CD4-positive, alpha-beta T cell treated with Interleukin-1 beta for 1 hour (primary cell): ENCODE measurements around the gene OOSP1.
"Not testable (repeated sequence)": the region's sequence is repeated elsewhere in the genome, so short reads cannot be mapped to it uniquely, and the experiment has no call there.

ENCODE experiments used
- DNase-seq, 2 donors: peaks; one replicate each; pipeline ENCODE4 v3.0.0-alpha.2; 2020 to 2022

Gene OOSP1

GRCh38 chr11:59962107-59962482 lies 23.9 kb downstream of the OOSP1 start:
- DNase-seq, result no peak

DNA sequence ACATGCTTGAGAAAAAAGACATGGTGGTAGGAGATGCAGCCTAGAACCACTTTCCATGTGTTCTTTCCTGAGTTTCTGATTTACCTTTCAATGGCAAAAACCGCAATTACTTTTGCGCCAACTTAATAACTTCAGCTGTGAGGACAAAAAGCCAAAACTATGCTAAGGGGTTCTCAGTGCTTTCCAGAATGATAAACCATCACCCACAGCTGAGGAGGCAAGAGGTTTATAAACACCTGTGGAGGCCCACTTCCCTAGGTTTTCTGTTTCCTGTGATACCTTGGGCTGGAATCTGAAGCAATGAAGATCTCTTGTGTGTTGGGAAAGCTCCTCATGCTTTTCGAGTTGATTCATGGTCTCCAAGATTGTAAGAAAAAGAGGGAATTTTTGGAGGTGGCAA lies 25.5 kb downstream of the OOSP1 start, which contains the start of gene OOSP4A:
TSS of gene OOSP4A (plus strand) at position 301 of the 400 bp plus-strand sequence. CDS start at position 301, 0 bp downstream.
- no peak for DNase-seq

DNA sequence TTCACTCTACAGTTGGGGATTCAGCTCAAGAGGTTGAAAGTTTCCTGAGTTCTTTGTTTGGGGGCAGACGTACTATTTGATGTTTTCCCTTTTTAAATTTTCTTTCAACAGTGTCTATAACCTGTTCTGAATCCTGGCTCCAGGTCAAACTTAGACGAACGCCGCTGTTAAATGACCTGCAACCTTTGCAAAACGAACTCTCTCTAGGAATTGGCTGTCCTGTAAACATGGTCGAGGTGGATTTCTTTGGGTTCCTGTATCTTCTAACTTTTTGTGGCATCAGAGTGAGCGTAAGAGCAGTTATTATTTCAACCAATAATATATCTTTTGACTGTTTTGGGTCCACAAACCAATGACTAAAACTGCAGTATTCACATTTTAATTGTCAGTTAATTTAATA lies 27.2 kb downstream of the OOSP1 start:
- DNase-seq, result no peak

- DNase-seq, result no peak
These were observed 28.0 kb downstream of the OOSP1 start for GRCh38 chr11:59966201-59966600.

DNA sequence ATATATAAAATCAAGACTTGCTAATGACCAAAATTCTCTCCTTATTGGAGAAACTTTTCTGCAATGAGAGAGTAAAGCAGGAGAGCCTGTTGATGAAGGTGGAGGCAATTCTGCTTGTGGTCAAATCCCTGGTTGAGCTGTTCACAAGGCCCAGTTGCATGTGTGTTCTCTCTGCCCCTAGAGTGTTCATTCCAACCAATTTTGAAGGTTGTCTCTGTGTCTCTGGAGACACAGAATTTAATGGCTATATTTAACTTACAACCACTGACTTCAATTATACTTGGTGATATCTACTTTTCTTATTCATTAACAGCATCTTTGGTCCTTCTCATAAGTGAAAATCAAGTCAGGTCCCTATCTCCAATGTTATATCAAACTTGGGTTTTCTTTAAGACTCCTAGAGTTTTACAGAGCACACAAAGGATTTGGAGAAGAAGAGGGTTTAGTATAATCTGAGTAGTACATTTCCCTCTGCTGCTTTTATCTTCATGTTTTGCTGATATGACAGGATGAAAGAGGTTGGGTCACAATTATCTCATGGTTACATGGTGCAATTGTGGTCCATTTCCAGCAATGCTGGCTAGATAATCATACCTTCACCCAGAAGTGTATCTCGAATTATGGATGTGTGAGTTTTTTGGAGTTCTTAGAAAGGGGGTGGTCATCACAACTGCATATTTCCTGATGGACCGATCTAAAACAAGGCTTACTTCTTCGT lies 29.6 kb downstream of the OOSP1 start:
- DNase-seq, result no peak

DNA sequence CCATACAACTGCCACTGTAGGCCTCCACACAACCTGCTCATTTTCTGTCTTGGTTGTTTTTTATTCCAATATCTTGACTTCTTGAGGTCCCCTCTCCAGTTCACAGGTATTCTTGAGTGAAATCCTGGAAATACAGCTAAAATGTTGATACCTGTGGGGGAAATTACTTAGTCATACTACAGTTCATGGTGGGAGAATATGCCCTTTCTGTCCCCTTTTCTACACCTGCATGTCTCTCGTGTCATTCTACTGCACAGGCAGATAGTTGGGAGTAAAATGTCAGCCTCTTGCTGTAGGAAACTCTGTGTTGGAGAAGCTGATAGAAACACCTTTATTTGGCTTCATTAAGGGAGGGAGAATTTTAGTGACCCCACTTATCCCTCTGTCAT lies 30.2 kb downstream of the OOSP1 start:
- no peak for DNase-seq

GRCh38 chr11:59973097-59973496 lies 34.9 kb downstream of the OOSP1 start:
- no peak for DNase-seq

- no peak for DNase-seq
These were observed 43.0 kb downstream of the OOSP1 start for GRCh38 chr11:59981106-59981770.

DNA sequence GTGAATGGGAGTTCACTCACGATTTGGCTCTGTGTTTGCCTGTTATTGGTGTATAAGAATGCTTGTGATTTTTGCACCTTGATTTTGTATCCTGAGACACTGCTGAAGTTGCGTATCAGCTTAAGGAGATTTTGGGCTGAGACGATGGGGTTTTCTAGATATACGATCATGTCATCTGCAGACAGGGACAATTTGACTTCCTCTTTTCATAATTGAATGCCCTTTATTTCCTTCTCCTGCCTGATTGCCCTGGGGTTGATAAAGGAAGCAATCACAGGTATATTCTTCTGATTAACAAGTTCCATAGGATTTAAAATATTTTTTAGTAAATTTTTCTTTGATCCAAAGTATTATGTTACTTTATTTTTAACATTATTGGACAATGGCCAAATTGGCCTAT lies 43.8 kb downstream of the OOSP1 start:
- not testable (repeated sequence) for DNase-seq

GRCh38 chr11:59983212-59983611 lies 45.0 kb downstream of the OOSP1 start:
- no peak for DNase-seq

- DNase-seq, result no peak
These were observed 46.1 kb downstream of the OOSP1 start for GRCh38 chr11:59984368-59984767.

- no peak for DNase-seq
These were observed 52.2 kb downstream of the OOSP1 start for GRCh38 chr11:59990421-59990820.

DNA sequence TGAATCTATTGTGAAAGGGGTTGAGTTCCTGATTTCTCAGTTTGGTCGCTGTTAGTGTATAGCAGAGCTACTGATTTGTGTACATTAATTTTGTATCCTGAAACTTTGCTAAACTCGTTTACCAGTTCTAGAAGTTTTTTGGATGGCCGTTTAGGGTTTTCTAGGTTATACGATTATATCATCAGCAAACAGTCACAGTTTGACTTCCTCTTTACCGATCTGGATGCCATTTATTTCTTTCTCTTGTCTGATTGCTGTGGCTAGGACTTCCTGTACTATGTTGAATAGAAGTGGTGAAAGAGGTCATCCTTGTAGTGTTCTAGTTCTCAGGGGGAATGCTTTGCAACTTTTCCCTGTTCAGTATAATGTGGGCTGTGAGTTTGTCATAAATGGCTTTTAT lies 54.2 kb downstream of the OOSP1 start:
- DNase-seq, result no peak

DNA sequence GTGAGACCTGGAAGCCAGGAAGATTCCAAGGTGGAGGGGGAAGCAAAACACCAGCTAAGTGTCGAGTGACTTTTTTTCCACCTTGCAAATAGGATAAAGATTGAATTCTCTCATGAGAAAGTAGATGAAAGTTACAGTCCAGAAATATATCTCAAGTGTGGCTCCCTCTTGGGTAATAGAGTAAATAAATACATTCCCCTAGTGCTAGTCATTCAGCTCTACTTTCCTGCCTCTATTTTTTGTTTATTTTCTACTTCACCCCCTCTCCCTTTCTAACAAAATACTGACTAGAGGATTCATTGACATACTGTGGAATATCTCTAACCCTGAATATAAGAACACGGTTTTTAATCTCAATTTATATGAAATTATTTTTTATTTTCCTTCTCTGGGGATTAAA lies 59.6 kb downstream of the OOSP1 start:
- no peak for DNase-seq

DNA sequence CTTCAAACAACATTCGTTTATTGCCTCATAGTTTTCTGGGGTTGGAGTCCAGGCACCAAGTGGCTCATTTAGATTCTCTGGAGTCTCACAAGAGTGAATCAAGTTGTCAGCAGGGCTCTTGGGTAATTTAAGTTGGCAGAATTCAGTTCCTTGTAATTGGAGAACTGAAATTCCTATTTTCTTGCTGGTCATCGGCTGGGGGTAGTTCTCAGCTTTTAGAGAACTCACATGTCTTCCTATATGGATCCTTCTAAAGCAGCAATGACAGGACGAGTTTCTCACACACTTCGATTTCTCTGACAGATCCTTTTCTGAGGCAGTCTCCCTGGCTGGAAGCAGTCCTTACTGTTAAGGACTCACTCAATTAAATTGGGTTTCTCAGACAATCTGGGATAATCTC lies 61.5 kb downstream of the OOSP1 start:
- no peak for DNase-seq

- no peak for DNase-seq
These were observed 65.5 kb downstream of the OOSP1 start for GRCh38 chr11:60003729-60004128.

DNA sequence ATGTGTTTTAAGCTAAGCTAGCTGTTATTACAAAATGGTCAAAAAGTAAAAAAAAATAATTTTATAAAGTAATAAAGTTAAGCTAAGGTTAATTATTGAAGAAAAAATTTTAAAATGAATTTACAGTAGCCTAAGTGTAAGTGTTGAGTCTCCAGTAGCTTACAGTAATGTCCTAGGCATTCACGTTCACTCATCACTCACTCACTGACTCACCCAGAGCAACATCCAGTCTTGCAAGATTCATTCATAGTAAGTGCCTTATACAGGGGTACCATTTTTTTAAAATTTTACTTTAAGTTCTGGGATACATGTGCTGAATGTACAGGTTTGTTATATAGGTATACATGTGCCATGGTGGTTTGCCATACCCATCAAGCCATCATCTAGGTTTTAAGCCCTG lies 67.1 kb downstream of the OOSP1 start:
- DNase-seq, result no peak
